Head of caudate nucleus (tissue), 42 donors: Measurements from ENCODE around the gene PSG7.
A peak's percentile ranks its signal among the peaks of the same experiment; 100 is the strongest.
"Not testable (repeated sequence)": the region's sequence is repeated elsewhere in the genome, so short reads cannot be mapped to it uniquely, and the experiment has no call there.

Source experiments
- DNase-seq, 42 donors: peaks; one replicate each; pipeline versions ENCODE4 v3.0.0 to v3.0.0-alpha.2; 2020 to 2021; ENCODE audit warnings: mixed read lengths in 7 of 42
- intact Hi-C: fragments of 100-400 bp; cut with DNase I; formaldehyde crosslinking; loops from one replicate; pipeline ENCODE4 v1.15.0; 2022

Gene PSG7

GRCh38 chr19:42918377-42919069 lies 18.5 kb downstream of the PSG7 start:
- DNase-seq, intact Hi-C loops: not testable (repeated sequence)

- intact Hi-C loops, DNase-seq: not testable (repeated sequence)
Measured at GRCh38 chr19:42917634-42918033, 19.4 kb downstream of the PSG7 start, which contains the start of gene PSG6. Gene PSG6, minus strand, starts transcription at chr19:42917894. Its CDS starts 102 bp downstream, at chr19:42917792.

GRCh38 chr19:42916931-42917330 lies 20.1 kb downstream of the PSG7 start:
- intact Hi-C loops, DNase-seq: not testable (repeated sequence)

GRCh38 chr19:42913516-42913915 lies 23.5 kb downstream of the PSG7 start:
- DNase-seq, intact Hi-C loops: not testable (repeated sequence)

GRCh38 chr19:42912941-42913340 lies 24.1 kb downstream of the PSG7 start:
- intact Hi-C loops, DNase-seq: not testable (repeated sequence)

GRCh38 chr19:42911731-42912130 lies 25.3 kb downstream of the PSG7 start:
- intact Hi-C loops = not testable (repeated sequence)
- peak in 21 of 42 donors; percentile 6 to 63 (median 25) for DNase-seq

- DNase-seq, intact Hi-C loops: not testable (repeated sequence)
Measured at GRCh38 chr19:42906162-42906561, 30.8 kb downstream of the PSG7 start.

GRCh38 chr19:42900561-42900960 lies 36.4 kb downstream of the PSG7 start:
- DNase-seq, intact Hi-C loops: not testable (repeated sequence)

- DNase-seq, intact Hi-C loops: not testable (repeated sequence)
Measured at GRCh38 chr19:42899674-42900073, 37.3 kb downstream of the PSG7 start.

- intact Hi-C loops, DNase-seq: not testable (repeated sequence)
Measured at GRCh38 chr19:42899110-42899509, 37.9 kb downstream of the PSG7 start.

- DNase-seq, intact Hi-C loops: not testable (repeated sequence)
Measured at GRCh38 chr19:42898656-42899055, 38.4 kb downstream of the PSG7 start.

- intact Hi-C loops, DNase-seq: not testable (repeated sequence)
Measured at GRCh38 chr19:42897729-42898128, 39.3 kb downstream of the PSG7 start.

- intact Hi-C loops = not testable (repeated sequence)
Measured at GRCh38 chr19:42890446-42890845, 46.6 kb downstream of the PSG7 start.

GRCh38 chr19:42887876-42888445 lies 49.0 kb downstream of the PSG7 start:
- DNase-seq, intact Hi-C loops: not testable (repeated sequence)

More at GRCh38 chr19:42890446-42890845, 46.6 kb downstream of the PSG7 start:
- DNase-seq = not testable (repeated sequence)

GRCh38 chr19:42882730-42883129 lies 54.3 kb downstream of the PSG7 start:
- intact Hi-C loops, DNase-seq: not testable (repeated sequence)

- intact Hi-C loops, DNase-seq: not testable (repeated sequence)
Measured at GRCh38 chr19:42882010-42882409, 55.0 kb downstream of the PSG7 start.

GRCh38 chr19:42881279-42881678 lies 55.7 kb downstream of the PSG7 start:
- DNase-seq, intact Hi-C loops: not testable (repeated sequence)

GRCh38 chr19:42880621-42881020 lies 56.4 kb downstream of the PSG7 start:
- intact Hi-C loops, DNase-seq: not testable (repeated sequence)

- DNase-seq = no peak
- intact Hi-C loops = no loop called here
Measured at GRCh38 chr19:42879613-42880012, 57.4 kb downstream of the PSG7 start, which contains the start of gene PSG1. Gene PSG1, minus strand, starts transcription at chr19:42879713. Its CDS starts 132 bp downstream, at chr19:42879581.

GRCh38 chr19:42876596-42876995 lies 60.4 kb downstream of the PSG7 start:
- intact Hi-C loops, DNase-seq: not testable (repeated sequence)
